Liver (tissue), 3 donors: ENCODE results near the gene CDH4.

Experiments
- EGR1 ChIP-seq, 2 donors: IDR thresholded peaks; 2 replicates each; pipeline ENCODE4 v1.6.1; 2016 to 2018; ENCODE audit warnings: antibody characterized with exemption in 2 of 2, low read depth in 2 of 2
- FOXA1 ChIP-seq: IDR thresholded peaks from 2 replicates; pipeline ENCODE4 v1.6.1; 2016; ENCODE audit warnings: antibody characterized with exemption
- GABPA ChIP-seq, 2 donors: IDR thresholded peaks in 1 of 2; conservative IDR thresholded peaks in 1 of 2; 2 replicates each; pipeline ENCODE4 v1.6.1; 2016; ENCODE audit warnings: antibody characterized with exemption in 2 of 2, mild to moderate bottlenecking in 1 of 2, moderate library complexity in 1 of 2
- JUND ChIP-seq, 2 donors: IDR thresholded peaks; 2 replicates each; pipeline ENCODE4 v1.6.1; 2016; ENCODE audit warnings: antibody characterized with exemption in 2 of 2
- NR2F2 ChIP-seq: IDR thresholded peaks from 2 replicates; pipeline ENCODE4 v1.6.1; 2016; ENCODE audit warnings: antibody characterized with exemption
- RAD21 ChIP-seq, 2 donors: IDR thresholded peaks; 2 replicates each; pipeline ENCODE4 v1.6.1; 2016; ENCODE audit warnings: antibody characterized with exemption in 2 of 2, mild to moderate bottlenecking in 2 of 2
- REST ChIP-seq: IDR thresholded peaks from 2 replicates; pipeline ENCODE4 v1.6.1; 2016; ENCODE audit warnings: antibody characterized with exemption, mild to moderate bottlenecking
- SP1 ChIP-seq: IDR thresholded peaks from 2 replicates; pipeline ENCODE4 v1.6.1; 2018; ENCODE audit warnings: antibody characterized with exemption, mild to moderate bottlenecking
- TAF1 ChIP-seq: conservative IDR thresholded peaks from 2 replicates; pipeline ENCODE4 v1.6.1; 2016; ENCODE audit warnings: antibody characterized with exemption, mild to moderate bottlenecking
- YY1 ChIP-seq: IDR thresholded peaks from 2 replicates; pipeline ENCODE4 v1.6.1; 2016; ENCODE audit warnings: antibody characterized with exemption, mild to moderate bottlenecking
- ZBTB33 ChIP-seq: IDR thresholded peaks from 2 replicates; pipeline ENCODE4 v1.6.1; 2016; ENCODE audit warnings: antibody characterized with exemption
- TF ChIP-seq, protein P1 (sequence below): fragments of 150-350 bp; IDR thresholded peaks from 2 replicates; pipeline ENCODE4 v1.5.1; 2017; ENCODE audit warnings: improper control_type of control experiment, low read depth, low read length; ENCODE audit not compliant: missing input control
- TF ChIP-seq, protein P2 (sequence below): IDR thresholded peaks from 2 replicates; pipeline ENCODE4 v1.6.1; 2016; ENCODE audit warnings: antibody characterized with exemption
- TF ChIP-seq, protein P3 (sequence below): IDR thresholded peaks from 2 replicates; pipeline ENCODE4 v1.6.1; 2016; ENCODE audit warnings: antibody characterized with exemption
- donor health status: healthy.
- donor health status: healthy.

- no peak for TF ChIP-seq NR2F2
- TF ChIP-seq, protein P1, sequence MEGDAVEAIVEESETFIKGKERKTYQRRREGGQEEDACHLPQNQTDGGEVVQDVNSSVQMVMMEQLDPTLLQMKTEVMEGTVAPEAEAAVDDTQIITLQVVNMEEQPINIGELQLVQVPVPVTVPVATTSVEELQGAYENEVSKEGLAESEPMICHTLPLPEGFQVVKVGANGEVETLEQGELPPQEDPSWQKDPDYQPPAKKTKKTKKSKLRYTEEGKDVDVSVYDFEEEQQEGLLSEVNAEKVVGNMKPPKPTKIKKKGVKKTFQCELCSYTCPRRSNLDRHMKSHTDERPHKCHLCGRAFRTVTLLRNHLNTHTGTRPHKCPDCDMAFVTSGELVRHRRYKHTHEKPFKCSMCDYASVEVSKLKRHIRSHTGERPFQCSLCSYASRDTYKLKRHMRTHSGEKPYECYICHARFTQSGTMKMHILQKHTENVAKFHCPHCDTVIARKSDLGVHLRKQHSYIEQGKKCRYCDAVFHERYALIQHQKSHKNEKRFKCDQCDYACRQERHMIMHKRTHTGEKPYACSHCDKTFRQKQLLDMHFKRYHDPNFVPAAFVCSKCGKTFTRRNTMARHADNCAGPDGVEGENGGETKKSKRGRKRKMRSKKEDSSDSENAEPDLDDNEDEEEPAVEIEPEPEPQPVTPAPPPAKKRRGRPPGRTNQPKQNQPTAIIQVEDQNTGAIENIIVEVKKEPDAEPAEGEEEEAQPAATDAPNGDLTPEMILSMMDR: no peak
- no peak for TF ChIP-seq YY1
- no peak for TF ChIP-seq JUND (IDR thresholded peaks at IDR 0.05)
- no peak for TF ChIP-seq TAF1
- no peak for TF ChIP-seq RAD21 (IDR thresholded peaks at IDR 0.05)
- no peak for TF ChIP-seq GABPA (IDR thresholded peaks at IDR 0.05 in 1 of 2, conservative IDR thresholded peaks at IDR 0.05 in 1 of 2)
- TF ChIP-seq SP1: no peak
- TF ChIP-seq ZBTB33: no peak
- TF ChIP-seq, protein P2, sequence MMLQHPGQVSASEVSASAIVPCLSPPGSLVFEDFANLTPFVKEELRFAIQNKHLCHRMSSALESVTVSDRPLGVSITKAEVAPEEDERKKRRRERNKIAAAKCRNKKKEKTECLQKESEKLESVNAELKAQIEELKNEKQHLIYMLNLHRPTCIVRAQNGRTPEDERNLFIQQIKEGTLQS: no peak
- TF ChIP-seq, protein P3, sequence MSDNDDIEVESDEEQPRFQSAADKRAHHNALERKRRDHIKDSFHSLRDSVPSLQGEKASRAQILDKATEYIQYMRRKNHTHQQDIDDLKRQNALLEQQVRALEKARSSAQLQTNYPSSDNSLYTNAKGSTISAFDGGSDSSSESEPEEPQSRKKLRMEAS: no peak
- TF ChIP-seq REST: no peak
- TF ChIP-seq EGR1 (IDR thresholded peaks at IDR 0.05; ENCODE audit: low read depth in 2 of 2): no peak
- TF ChIP-seq FOXA1: no peak
Measured at GRCh38 chr20:61932711-61933480, 680.8 kb downstream of the CDH4 start.
